GM18517 (cell line): ENCODE measurements around the gene AP1S3.
"Not testable (repeated sequence)": the region's sequence is repeated elsewhere in the genome, so short reads cannot be mapped to it uniquely, and the experiment has no call there.

ENCODE experiments used
- ATAC-seq: cut with Tn5 transposase; IDR thresholded peaks from one replicate; pipeline ENCODE4 v1.9.1; 2021; ENCODE audit warnings: mild to moderate bottlenecking, moderate library complexity; ENCODE audit not compliant: unreplicated experiment

The AP1S3 gene

GRCh38 chr2:223854741-223855140 is 17.4 kb upstream of the AP1S3 start:
- ATAC-seq = peak; percentile 66

GRCh38 chr2:223853425-223853837 is 16.0 kb upstream of the AP1S3 start:
- ATAC-seq = no peak

- ATAC-seq = no peak
Observed at GRCh38 chr2:223852281-223852795, 15.0 kb upstream of the AP1S3 start.

GRCh38 chr2:223847410-223847809 is 10.0 kb upstream of the AP1S3 start:
- no peak for ATAC-seq

GRCh38 chr2:223846515-223846914 is 9.1 kb upstream of the AP1S3 start:
- ATAC-seq = no peak

- peak; percentile 51 for ATAC-seq
Observed at GRCh38 chr2:223841436-223842190, 4.2 kb upstream of the AP1S3 start.

GRCh38 chr2:223835701-223836532 is 1.5 kb downstream of the AP1S3 start:
- ATAC-seq = peak; percentile 68

GRCh38 chr2:223834431-223834830 is 3.0 kb downstream of the AP1S3 start:
- ATAC-seq = no peak

- no peak for ATAC-seq
Observed at GRCh38 chr2:223832241-223832903, 5.0 kb downstream of the AP1S3 start.

GRCh38 chr2:223829128-223829527 is 8.3 kb downstream of the AP1S3 start:
- ATAC-seq = no peak

- no peak for ATAC-seq
Observed at GRCh38 chr2:223828314-223828713, 9.1 kb downstream of the AP1S3 start.

GRCh38 chr2:223826995-223827394 is 10.4 kb downstream of the AP1S3 start:
- no peak for ATAC-seq

GRCh38 chr2:223824301-223824700 is 13.1 kb downstream of the AP1S3 start:
- ATAC-seq = no peak

GRCh38 chr2:223822818-223823217 is 14.6 kb downstream of the AP1S3 start:
- no peak for ATAC-seq

- ATAC-seq = no peak
Observed at GRCh38 chr2:223820549-223820948, 16.8 kb downstream of the AP1S3 start.

GRCh38 chr2:223819891-223820290 is 17.5 kb downstream of the AP1S3 start:
- no peak for ATAC-seq

- ATAC-seq = no peak
Observed at GRCh38 chr2:223815884-223816570, 21.4 kb downstream of the AP1S3 start.

- ATAC-seq = no peak
Observed at GRCh38 chr2:223815186-223815883, 22.0 kb downstream of the AP1S3 start.

- not testable (repeated sequence) for ATAC-seq
Observed at GRCh38 chr2:223814764-223815163, 22.6 kb downstream of the AP1S3 start.

- no peak for ATAC-seq
Observed at GRCh38 chr2:223813329-223813728, 24.1 kb downstream of the AP1S3 start.
